ENCODE results near the gene SMIM12. TPM values are rescaled to one million over a fixed set of nuclear protein-coding genes. Genes with fewer than 3 reads are reported as not detected.

Gene SMIM12
- total RNA-seq, 1 donor: 25.3 TPM

DNA sequence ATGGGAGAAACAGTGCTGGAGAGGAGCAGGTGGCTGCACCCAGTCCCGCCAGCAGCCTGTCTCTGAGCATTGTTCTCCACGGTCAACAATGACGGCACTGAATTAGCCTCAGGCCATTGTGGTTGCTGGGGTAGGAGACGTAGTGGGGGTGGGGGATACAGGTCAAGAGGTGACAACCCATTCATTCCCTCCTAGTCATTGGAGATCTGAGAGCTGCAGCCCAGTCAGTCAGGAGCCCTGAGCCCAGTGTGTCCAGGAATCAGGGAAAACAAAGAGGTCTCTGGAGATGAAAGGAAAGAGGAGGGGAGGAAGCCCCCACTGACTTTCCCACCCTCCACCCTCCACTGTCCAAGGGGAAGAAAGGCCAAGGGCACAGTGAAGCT lies 15.3 kb downstream of the SMIM12 start:
- H3K27me3 ChIP-seq (ENCODE audit: insufficient read depth, low read length): no peaks in the 10 kb centered on the region
- peak; percentile 45 for DNase-seq (ENCODE audit: insufficient read length, low spot score, missing footprints)
- H3K79me2 ChIP-seq (ENCODE audit: insufficient read depth, low read length): peaks cover 2% of the 10 kb centered on the region
- TF ChIP-seq, protein P1, sequence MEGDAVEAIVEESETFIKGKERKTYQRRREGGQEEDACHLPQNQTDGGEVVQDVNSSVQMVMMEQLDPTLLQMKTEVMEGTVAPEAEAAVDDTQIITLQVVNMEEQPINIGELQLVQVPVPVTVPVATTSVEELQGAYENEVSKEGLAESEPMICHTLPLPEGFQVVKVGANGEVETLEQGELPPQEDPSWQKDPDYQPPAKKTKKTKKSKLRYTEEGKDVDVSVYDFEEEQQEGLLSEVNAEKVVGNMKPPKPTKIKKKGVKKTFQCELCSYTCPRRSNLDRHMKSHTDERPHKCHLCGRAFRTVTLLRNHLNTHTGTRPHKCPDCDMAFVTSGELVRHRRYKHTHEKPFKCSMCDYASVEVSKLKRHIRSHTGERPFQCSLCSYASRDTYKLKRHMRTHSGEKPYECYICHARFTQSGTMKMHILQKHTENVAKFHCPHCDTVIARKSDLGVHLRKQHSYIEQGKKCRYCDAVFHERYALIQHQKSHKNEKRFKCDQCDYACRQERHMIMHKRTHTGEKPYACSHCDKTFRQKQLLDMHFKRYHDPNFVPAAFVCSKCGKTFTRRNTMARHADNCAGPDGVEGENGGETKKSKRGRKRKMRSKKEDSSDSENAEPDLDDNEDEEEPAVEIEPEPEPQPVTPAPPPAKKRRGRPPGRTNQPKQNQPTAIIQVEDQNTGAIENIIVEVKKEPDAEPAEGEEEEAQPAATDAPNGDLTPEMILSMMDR (IDR thresholded peaks at IDR 0.05; ENCODE audit: extremely low read depth, low read depth, low read length): no peak
- H2AFZ ChIP-seq (ENCODE audit: low read length): no peak overlapping the region
- H3K4me3 ChIP-seq (ENCODE audit: insufficient read depth, low read length): no peak overlapping the region
- H3K9me3 ChIP-seq (ENCODE audit: low read depth, low read length): no peaks in the 10 kb centered on the region
- H4K20me1 ChIP-seq (ENCODE audit: insufficient read depth, low read length): peaks cover 32% of the 10 kb centered on the region
- no peaks in the 10 kb centered on the region for H3K4me1 ChIP-seq (ENCODE audit: insufficient read depth, low read length)
- no peaks in the 10 kb centered on the region for H3K36me3 ChIP-seq (ENCODE audit: insufficient read depth, low read length)
- H3K27ac ChIP-seq (ENCODE audit: low read depth, low read length): no peak overlapping the region
- no peak overlapping the region for H3K4me2 ChIP-seq (ENCODE audit: insufficient read depth, low read length)

DNA sequence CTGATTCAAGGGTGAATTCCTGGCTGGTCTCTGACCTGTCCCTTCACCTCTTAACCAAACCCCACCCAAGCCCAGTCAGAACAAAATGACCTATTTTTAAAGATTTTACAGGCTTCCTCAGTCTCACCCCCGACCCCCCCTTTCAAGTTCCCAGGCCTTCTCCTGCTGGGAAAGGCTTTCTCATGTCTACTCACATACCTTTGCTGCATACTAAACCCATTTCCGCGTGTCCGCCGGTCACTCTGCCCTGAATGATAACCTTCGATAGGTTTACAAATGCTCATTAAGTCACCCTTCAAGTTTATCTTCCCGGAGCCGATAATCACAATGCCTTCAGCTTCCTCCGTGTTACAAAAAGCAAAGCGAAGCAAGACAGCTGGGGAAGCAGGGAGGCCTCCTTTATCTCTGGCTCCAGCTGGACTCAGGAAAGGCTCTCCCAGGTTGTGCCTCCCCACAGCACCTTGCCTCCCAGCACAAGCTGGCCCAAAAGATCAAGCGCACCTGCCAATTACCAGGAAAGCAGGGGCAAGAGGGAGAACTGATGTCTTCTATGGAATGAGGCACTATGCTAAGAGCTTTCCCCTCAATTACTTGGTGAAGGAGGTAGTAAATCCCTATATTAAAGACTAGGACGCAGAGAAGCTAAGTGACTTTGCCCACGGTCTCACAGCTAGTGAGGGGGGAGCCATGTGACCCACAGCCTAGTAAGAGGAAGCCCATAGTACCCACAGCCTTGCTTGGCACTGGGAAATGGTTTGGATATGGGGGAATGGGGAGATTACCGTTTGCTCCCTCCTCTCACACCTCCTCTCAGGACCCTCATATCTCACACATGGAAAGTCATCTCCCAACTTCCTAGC lies 15.9 kb downstream of the SMIM12 start:
- TF ChIP-seq, protein P1 (IDR thresholded peaks at IDR 0.05; ENCODE audit: extremely low read depth, low read depth, low read length): no peak
- H3K9me3 ChIP-seq (ENCODE audit: low read depth, low read length): no peaks in the 10 kb centered on the region
- H3K4me1 ChIP-seq (ENCODE audit: insufficient read depth, low read length): no peaks in the 10 kb centered on the region
- peaks cover 31% of the 10 kb centered on the region for H4K20me1 ChIP-seq (ENCODE audit: insufficient read depth, low read length)
- no peaks in the 10 kb centered on the region for H3K79me2 ChIP-seq (ENCODE audit: insufficient read depth, low read length)
- H3K4me3 ChIP-seq (ENCODE audit: insufficient read depth, low read length): no peak overlapping the region
- H3K36me3 ChIP-seq (ENCODE audit: insufficient read depth, low read length): no peaks in the 10 kb centered on the region
- no peak for DNase-seq (ENCODE audit: insufficient read length, low spot score, missing footprints)
- H3K4me2 ChIP-seq (ENCODE audit: insufficient read depth, low read length): no peak overlapping the region
- no peaks in the 10 kb centered on the region for H3K27me3 ChIP-seq (ENCODE audit: insufficient read depth, low read length)
- no peak overlapping the region for H2AFZ ChIP-seq (ENCODE audit: low read length)
- H3K27ac ChIP-seq (ENCODE audit: low read depth, low read length): no peak overlapping the region

GRCh38 chr1:34842952-34843371 lies 16.6 kb downstream of the SMIM12 start:
- TF ChIP-seq, protein P1 (IDR thresholded peaks at IDR 0.05; ENCODE audit: extremely low read depth, low read depth, low read length): no peak
- Histone ChIP-seq H3K4me1 (ENCODE audit: insufficient read depth, low read length) (no peaks in the 10 kb centered on the region), H4K20me1 (ENCODE audit: insufficient read depth, low read length) (peaks cover 31% of the 10 kb centered on the region), H3K79me2 (ENCODE audit: insufficient read depth, low read length) (no peaks in the 10 kb centered on the region), H3K4me3 (ENCODE audit: insufficient read depth, low read length) (no peak overlapping the region), H3K27ac (ENCODE audit: low read depth, low read length) (no peak overlapping the region), H3K4me2 (ENCODE audit: insufficient read depth, low read length) (no peak overlapping the region), H3K36me3 (ENCODE audit: insufficient read depth, low read length) (no peaks in the 10 kb centered on the region), H3K27me3 (ENCODE audit: insufficient read depth, low read length) (no peaks in the 10 kb centered on the region), H3K9me3 (ENCODE audit: low read depth, low read length) (no peaks in the 10 kb centered on the region), H2AFZ (ENCODE audit: low read length) (no peak overlapping the region)
- DNase-seq (ENCODE audit: insufficient read length, low spot score, missing footprints): no peak

- Histone ChIP-seq H3K79me2 (ENCODE audit: insufficient read depth, low read length) (no peaks in the 10 kb centered on the region), H3K27ac (ENCODE audit: low read depth, low read length) (no peak overlapping the region), H2AFZ (ENCODE audit: low read length) (no peak overlapping the region), H3K27me3 (ENCODE audit: insufficient read depth, low read length) (no peaks in the 10 kb centered on the region), H3K9me3 (ENCODE audit: low read depth, low read length) (no peaks in the 10 kb centered on the region), H3K4me2 (ENCODE audit: insufficient read depth, low read length) (no peak overlapping the region), H3K4me3 (ENCODE audit: insufficient read depth, low read length) (no peak overlapping the region), H3K4me1 (ENCODE audit: insufficient read depth, low read length) (no peaks in the 10 kb centered on the region), H4K20me1 (ENCODE audit: insufficient read depth, low read length) (peaks cover 23% of the 10 kb centered on the region), H3K36me3 (ENCODE audit: insufficient read depth, low read length) (no peaks in the 10 kb centered on the region)
- no peak for DNase-seq (ENCODE audit: insufficient read length, low spot score, missing footprints)
- TF ChIP-seq, protein P1 (IDR thresholded peaks at IDR 0.05; ENCODE audit: extremely low read depth, low read depth, low read length): no peak
Measured at GRCh38 chr1:34842073-34842472, 17.5 kb downstream of the SMIM12 start.
